MM.1S (cell line): ENCODE results near the gene XXYLT1.

Source experiments
- DNase-seq: peaks from one replicate; pipeline ENCODE4 v3.0.0-alpha.2; 2015
- H2AFZ ChIP-seq: fragments of 300-600 bp; sonication (generic); 2 replicates; pipeline ENCODE4 v1.6.0; 2016; ENCODE audit warnings: antibody characterized with exemption, low read length
- H3F3A ChIP-seq: fragments of 300-600 bp; sonication (generic); 2 replicates; pipeline ENCODE4 v1.6.1; 2016; ENCODE audit warnings: mild to moderate bottlenecking, antibody characterized with exemption, low read length, moderate library complexity, mixed read lengths; ENCODE audit not compliant: insufficient read depth
- H3K27ac ChIP-seq: fragments of 300-600 bp; sonication (generic); 2 replicates; pipeline ENCODE4 v1.5.1; 2016; ENCODE audit warnings: mild to moderate bottlenecking, low read length
- H3K27me3 ChIP-seq: fragments of 300-600 bp; sonication (generic); replicated peaks from 2 replicates; pipeline ENCODE4 v1.6.0; 2016; ENCODE audit warnings: low read length; ENCODE audit not compliant: insufficient read depth
- H3K36me3 ChIP-seq: fragments of 300-600 bp; sonication (generic); replicated peaks from 2 replicates; pipeline ENCODE4 v1.6.1; 2016; ENCODE audit warnings: mild to moderate bottlenecking, low read length, mixed read lengths; ENCODE audit not compliant: insufficient read depth
- H3K4me1 ChIP-seq: fragments of 300-600 bp; sonication (generic); 2 replicates; pipeline ENCODE4 v1.6.1; 2016; ENCODE audit warnings: low read length, mixed read lengths
- H3K4me2 ChIP-seq: fragments of 300-600 bp; sonication (generic); 2 replicates; pipeline ENCODE4 v1.6.0; 2016; ENCODE audit warnings: low read depth, low read length
- H3K4me3 ChIP-seq: fragments of 300-600 bp; sonication (generic); 2 replicates; pipeline ENCODE4 v1.5.1; 2016; ENCODE audit warnings: low read length, mixed read lengths
- H3K79me2 ChIP-seq: fragments of 300-600 bp; sonication (generic); 2 replicates; pipeline ENCODE4 v1.6.1; 2016; ENCODE audit warnings: mixed run types, low read length, mixed read lengths
- H3K9ac ChIP-seq: fragments of 300-600 bp; sonication (generic); 2 replicates; pipeline ENCODE4 v1.6.1; 2016; ENCODE audit warnings: low read length, mixed read lengths
- H3K9me2 ChIP-seq: fragments of 300-600 bp; sonication (generic); replicated peaks from 2 replicates; pipeline ENCODE4 v1.6.1; 2016; ENCODE audit warnings: mild to moderate bottlenecking, low read length, mixed read lengths; ENCODE audit not compliant: insufficient read depth
- H3K9me3 ChIP-seq: fragments of 300-600 bp; sonication (generic); replicated peaks from 2 replicates; pipeline ENCODE4 v1.6.1; 2016; ENCODE audit warnings: mild to moderate bottlenecking, low read length, mixed read lengths; ENCODE audit not compliant: insufficient read depth
- H4K20me1 ChIP-seq: fragments of 300-600 bp; sonication (generic); 2 replicates; pipeline ENCODE4 v1.6.1; 2016; ENCODE audit warnings: mild to moderate bottlenecking, low read length, moderate library complexity, mixed read lengths; ENCODE audit not compliant: insufficient read depth
- EZH2 ChIP-seq: fragments of 300-600 bp; sonication (generic); optimal IDR thresholded peaks from 2 replicates; pipeline ENCODE3; 2017; ENCODE audit warnings: low read depth, mild to moderate bottlenecking, antibody characterized with exemption, low read length, mixed read lengths
- EZH2phosphoT487 ChIP-seq: fragments of 300-600 bp; sonication (generic); IDR thresholded peaks from 2 replicates; pipeline ENCODE4 v1.6.1; 2018; ENCODE audit warnings: antibody characterized with exemption, low read length
- TF ChIP-seq, protein P1 (sequence below): fragments of 300-600 bp; sonication (generic); IDR thresholded peaks from 2 replicates; pipeline ENCODE4 v1.5.1; 2016; ENCODE audit warnings: antibody characterized with exemption, low read length, mixed read lengths

Gene XXYLT1

DNA sequence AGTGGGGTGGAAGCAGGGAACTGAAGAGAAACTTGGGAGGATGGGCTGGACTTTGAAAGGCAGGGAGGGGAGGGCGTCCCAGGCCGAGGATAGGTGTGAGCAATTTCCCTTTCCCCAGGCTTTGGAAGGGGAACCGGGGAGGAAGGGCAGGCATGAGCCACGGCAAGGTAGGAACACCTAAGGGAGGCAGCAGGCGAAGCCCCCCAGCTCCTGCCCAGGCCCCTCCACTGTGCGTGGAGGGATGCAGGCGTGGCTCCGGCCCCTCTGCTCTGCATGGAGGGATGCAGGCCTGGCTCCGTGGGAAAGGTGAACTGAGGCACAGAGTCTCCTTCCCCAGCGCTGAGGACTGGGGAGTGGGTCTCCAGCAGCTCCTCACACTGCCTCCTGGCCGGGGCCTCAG is 236.4 kb downstream of the XXYLT1 start:
- H3F3A ChIP-seq, result no peaks in the 10 kb centered on the region
- no peaks in the 10 kb centered on the region for H3K9me3 ChIP-seq
- H3K4me1 ChIP-seq, result no peaks in the 10 kb centered on the region
- no peaks in the 10 kb centered on the region for H3K36me3 ChIP-seq
- no peaks in the 10 kb centered on the region for H3K79me2 ChIP-seq
- H3K9me2 ChIP-seq, result no peaks in the 10 kb centered on the region
- H4K20me1 ChIP-seq, result no peaks in the 10 kb centered on the region
- no peak overlapping the region for H3K9ac ChIP-seq
- TF ChIP-seq, protein P1, sequence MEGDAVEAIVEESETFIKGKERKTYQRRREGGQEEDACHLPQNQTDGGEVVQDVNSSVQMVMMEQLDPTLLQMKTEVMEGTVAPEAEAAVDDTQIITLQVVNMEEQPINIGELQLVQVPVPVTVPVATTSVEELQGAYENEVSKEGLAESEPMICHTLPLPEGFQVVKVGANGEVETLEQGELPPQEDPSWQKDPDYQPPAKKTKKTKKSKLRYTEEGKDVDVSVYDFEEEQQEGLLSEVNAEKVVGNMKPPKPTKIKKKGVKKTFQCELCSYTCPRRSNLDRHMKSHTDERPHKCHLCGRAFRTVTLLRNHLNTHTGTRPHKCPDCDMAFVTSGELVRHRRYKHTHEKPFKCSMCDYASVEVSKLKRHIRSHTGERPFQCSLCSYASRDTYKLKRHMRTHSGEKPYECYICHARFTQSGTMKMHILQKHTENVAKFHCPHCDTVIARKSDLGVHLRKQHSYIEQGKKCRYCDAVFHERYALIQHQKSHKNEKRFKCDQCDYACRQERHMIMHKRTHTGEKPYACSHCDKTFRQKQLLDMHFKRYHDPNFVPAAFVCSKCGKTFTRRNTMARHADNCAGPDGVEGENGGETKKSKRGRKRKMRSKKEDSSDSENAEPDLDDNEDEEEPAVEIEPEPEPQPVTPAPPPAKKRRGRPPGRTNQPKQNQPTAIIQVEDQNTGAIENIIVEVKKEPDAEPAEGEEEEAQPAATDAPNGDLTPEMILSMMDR, result no peak
- TF ChIP-seq EZH2phosphoT487, result no peak
- TF ChIP-seq EZH2, result no peak
- H3K27ac ChIP-seq, result no peak overlapping the region
- H3K4me2 ChIP-seq, result no peak overlapping the region
- no peak for DNase-seq
- no peak overlapping the region for H2AFZ ChIP-seq
- H3K4me3 ChIP-seq, result no peak overlapping the region
- no peaks in the 10 kb centered on the region; the same call in 1 of the 2 replicates for H3K27me3 ChIP-seq

DNA sequence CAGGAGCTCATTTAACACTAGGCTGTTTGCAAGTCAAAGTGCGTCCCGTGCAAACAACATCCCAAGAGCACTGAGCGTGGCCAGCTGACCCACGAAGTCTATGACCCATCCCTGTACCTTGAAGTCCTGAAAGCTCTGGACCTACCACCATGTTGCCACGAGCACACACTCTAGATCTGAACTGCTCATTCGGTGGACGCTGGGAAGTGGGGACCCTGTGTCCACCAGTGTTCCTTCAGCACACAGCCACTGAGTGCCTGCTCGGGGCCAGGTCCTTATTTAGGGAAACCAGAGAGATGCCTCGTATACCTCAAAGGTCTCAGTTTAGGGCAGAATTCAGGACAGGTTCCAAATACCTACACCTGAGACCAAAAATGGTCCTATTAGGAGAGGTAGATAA is 236.9 kb downstream of the XXYLT1 start:
- H3K27ac ChIP-seq, result no peak overlapping the region

DNA sequence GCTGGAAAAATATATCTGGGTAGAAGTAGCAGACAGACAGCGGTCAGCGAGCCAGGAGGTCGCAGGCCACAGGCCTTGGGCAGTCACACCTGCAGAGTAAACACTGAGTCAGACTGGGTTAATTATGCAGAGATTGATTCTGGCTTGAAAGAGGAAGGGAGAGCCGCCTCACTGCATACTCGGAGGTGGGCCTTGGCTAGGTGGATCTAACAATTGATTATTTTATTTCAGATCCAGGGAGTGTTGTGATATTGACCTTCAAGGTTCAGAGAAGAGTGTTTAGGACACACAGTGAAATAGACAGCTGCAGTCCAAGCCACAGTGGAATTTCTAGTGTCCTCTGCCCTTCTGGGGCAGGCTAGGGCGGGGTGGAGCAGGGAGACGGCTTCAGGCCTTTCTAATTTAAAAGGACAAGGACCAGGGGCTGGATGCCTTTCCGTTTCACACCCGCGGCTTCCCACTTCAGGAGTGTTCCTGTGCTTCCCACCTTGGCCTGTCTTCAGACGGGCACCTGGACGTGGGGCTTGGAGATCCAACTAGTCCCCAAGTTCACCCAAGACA is 237.3 kb downstream of the XXYLT1 start:
- Histone ChIP-seq H4K20me1 (no peaks in the 10 kb centered on the region), H3K27me3 (no peaks in the 10 kb centered on the region; the same call in 1 of the 2 replicates), H3K36me3 (no peaks in the 10 kb centered on the region), H3K4me2 (no peak overlapping the region), H3K4me3 (no peak overlapping the region), H3K4me1 (no peaks in the 10 kb centered on the region), H3K9me2 (no peaks in the 10 kb centered on the region), H2AFZ (no peak overlapping the region), H3K9me3 (no peaks in the 10 kb centered on the region), H3K27ac (no peak overlapping the region), H3K79me2 (no peaks in the 10 kb centered on the region), H3F3A (no peaks in the 10 kb centered on the region), H3K9ac (no peak overlapping the region)
- DNase-seq, result no peak
- TF ChIP-seq, protein P1, result no peak
- no peak for TF ChIP-seq EZH2
- no peak for TF ChIP-seq EZH2phosphoT487

More for the DNA sequence above, 236.9 kb downstream of the XXYLT1 start:
- Histone ChIP-seq H4K20me1 (no peaks in the 10 kb centered on the region), H3K9me3 (no peaks in the 10 kb centered on the region), H3K4me1 (no peaks in the 10 kb centered on the region), H3K4me3 (no peak overlapping the region), H3K9ac (no peak overlapping the region), H3K4me2 (no peak overlapping the region), H3K79me2 (no peaks in the 10 kb centered on the region), H3F3A (no peaks in the 10 kb centered on the region), H3K9me2 (no peaks in the 10 kb centered on the region), H3K36me3 (no peaks in the 10 kb centered on the region), H2AFZ (no peak overlapping the region), H3K27me3 (no peaks in the 10 kb centered on the region; the same call in 1 of the 2 replicates)
- no peak for DNase-seq
- TF ChIP-seq, protein P1, result no peak
- no peak for TF ChIP-seq EZH2
- TF ChIP-seq EZH2phosphoT487, result no peak
